DOHH2 (cell line): ENCODE measurements around the gene PICK1.

Experiments
- H3F3A ChIP-seq: fragments of 200-600 bp; sonication (generic), shearing (Covaris generic); 2 replicates; pipeline ENCODE4 v1.6.0; 2016; ENCODE audit warnings: antibody characterized with exemption, mild to moderate bottlenecking; ENCODE audit not compliant: control insufficient read depth, insufficient read depth
- H3K27ac ChIP-seq: fragments of 200-600 bp; sonication (generic); 2 replicates; pipeline ENCODE4 v1.5.1; 2014; ENCODE audit warnings: low read depth, mild to moderate bottlenecking, low read length, moderate library complexity
- H3K27me3 ChIP-seq: fragments of 200-600 bp; sonication (generic); 2 replicates; pipeline ENCODE4 v1.6.1; 2014; ENCODE audit warnings: mild to moderate bottlenecking, low read length, mixed read lengths; ENCODE audit not compliant: control insufficient read depth
- H3K36me3 ChIP-seq: fragments of 200-600 bp; sonication (generic); 2 replicates; pipeline ENCODE4 v1.6.1; 2014; ENCODE audit warnings: mild to moderate bottlenecking, low read length, moderate library complexity, mixed read lengths; ENCODE audit not compliant: control insufficient read depth
- H3K4me1 ChIP-seq: fragments of 200-600 bp; sonication (generic); 2 replicates; pipeline ENCODE4 v1.6.1; 2014; ENCODE audit warnings: mild to moderate bottlenecking, low read length, mixed read lengths; ENCODE audit not compliant: control insufficient read depth
- H3K4me2 ChIP-seq: fragments of 200-600 bp; sonication (generic); 2 replicates; pipeline ENCODE4 v1.6.0; 2014; ENCODE audit warnings: mild to moderate bottlenecking, low read length, moderate library complexity
- H3K4me3 ChIP-seq: fragments of 200-600 bp; sonication (generic); 2 replicates; pipeline ENCODE4 v1.5.1; 2014; ENCODE audit warnings: mild to moderate bottlenecking, low read length, mixed read lengths
- H3K79me2 ChIP-seq: fragments of 200-600 bp; sonication (generic); 2 replicates; pipeline ENCODE4 v1.6.1; 2014; ENCODE audit warnings: mild to moderate bottlenecking, low read length, mixed read lengths; ENCODE audit not compliant: control insufficient read depth
- H3K9me2 ChIP-seq: fragments of 200-600 bp; sonication (generic); replicated peaks from 2 replicates; pipeline ENCODE4 v1.6.1; 2014; ENCODE audit warnings: mild to moderate bottlenecking, low read length, mixed read lengths; ENCODE audit not compliant: control insufficient read depth
- H3K9me3 ChIP-seq: fragments of 200-600 bp; sonication (generic); 2 replicates; pipeline ENCODE4 v1.6.1; 2014; ENCODE audit warnings: antibody characterized with exemption, low read length, mixed read lengths; ENCODE audit not compliant: control insufficient read depth, insufficient read depth
- H4K20me1 ChIP-seq: fragments of 200-600 bp; sonication (generic); 2 replicates; pipeline ENCODE4 v1.6.0; 2014; ENCODE audit warnings: low read depth, mild to moderate bottlenecking, antibody characterized with exemption, low read length, moderate library complexity; ENCODE audit not compliant: control insufficient read depth, insufficient read depth
- CTCF ChIP-seq: fragments of 200-600 bp; sonication (generic); IDR thresholded peaks from one replicate; pipeline ENCODE4 v1.5.1; 2014; ENCODE audit warnings: antibody characterized with exemption, mild to moderate bottlenecking, low read depth, low read length; ENCODE audit not compliant: poor library complexity, severe bottlenecking
- EZH2phosphoT487 ChIP-seq: fragments of 200-600 bp; sonication (generic); IDR thresholded peaks from 2 replicates; pipeline ENCODE4 v1.6.1; 2017; ENCODE audit warnings: borderline replicate concordance, mild to moderate bottlenecking, antibody characterized with exemption, low read length, moderate library complexity, mixed read lengths

PICK1 gene

GRCh38 chr22:38067761-38068360 lies 10.7 kb downstream of the PICK1 start:
- no peaks in the 10 kb centered on the region for H3K79me2 ChIP-seq

GRCh38 chr22:38068641-38069371 lies 11.6 kb downstream of the PICK1 start:
- TF ChIP-seq CTCF (no peak), EZH2phosphoT487 (no peak)
- H3K4me2 ChIP-seq: no peak overlapping the region
- no peaks in the 10 kb centered on the region for H4K20me1 ChIP-seq
- H3K9me3 ChIP-seq: no peaks in the 10 kb centered on the region
- no peaks in the 10 kb centered on the region for H3K79me2 ChIP-seq
- H3K36me3 ChIP-seq: peaks cover 5% of the 10 kb centered on the region; the same call in 1 of the 2 replicates
- H3F3A ChIP-seq: no peaks in the 10 kb centered on the region
- no peaks in the 10 kb centered on the region for H3K4me1 ChIP-seq
- no peaks in the 10 kb centered on the region for H3K27me3 ChIP-seq
- no peak overlapping the region for H3K27ac ChIP-seq
- H3K9me2 ChIP-seq: no peaks in the 10 kb centered on the region
- H3K4me3 ChIP-seq: no peak overlapping the region

More at GRCh38 chr22:38067761-38068360, 10.7 kb downstream of the PICK1 start:
- Histone ChIP-seq H3F3A (no peaks in the 10 kb centered on the region), H3K4me3 (no peak overlapping the region), H3K27ac (no peak overlapping the region), H4K20me1 (no peaks in the 10 kb centered on the region), H3K27me3 (no peaks in the 10 kb centered on the region), H3K9me3 (no peaks in the 10 kb centered on the region), H3K4me1 (no peaks in the 10 kb centered on the region), H3K9me2 (no peaks in the 10 kb centered on the region), H3K36me3 (peaks cover 5% of the 10 kb centered on the region; the same call in 1 of the 2 replicates), H3K4me2 (no peak overlapping the region)
- TF ChIP-seq EZH2phosphoT487: no peak
- TF ChIP-seq CTCF: no peak

- Histone ChIP-seq H3F3A (no peaks in the 10 kb centered on the region), H3K79me2 (no peaks in the 10 kb centered on the region), H3K4me3 (no peak overlapping the region), H3K27me3 (no peaks in the 10 kb centered on the region), H4K20me1 (no peaks in the 10 kb centered on the region), H3K4me1 (no peaks in the 10 kb centered on the region), H3K27ac (no peak overlapping the region), H3K36me3 (peaks cover 5% of the 10 kb centered on the region; the same call in 1 of the 2 replicates), H3K9me2 (no peaks in the 10 kb centered on the region), H3K9me3 (no peaks in the 10 kb centered on the region), H3K4me2 (no peak overlapping the region)
- TF ChIP-seq CTCF (peak; percentile 26), EZH2phosphoT487 (no peak)
Observed at GRCh38 chr22:38069372-38070249, 12.4 kb downstream of the PICK1 start.
